ENCODE results near the gene NR2E1. TPM values are rescaled to one million over a fixed set of nuclear protein-coding genes. Genes with fewer than 3 reads are reported as not detected.

The NR2E1 gene
- total and polyA plus RNA-seq, 2 of the 13 experiments (the other 11 are each of a cell fraction or from before 2014, with no cell fraction given), result not detected

DNA sequence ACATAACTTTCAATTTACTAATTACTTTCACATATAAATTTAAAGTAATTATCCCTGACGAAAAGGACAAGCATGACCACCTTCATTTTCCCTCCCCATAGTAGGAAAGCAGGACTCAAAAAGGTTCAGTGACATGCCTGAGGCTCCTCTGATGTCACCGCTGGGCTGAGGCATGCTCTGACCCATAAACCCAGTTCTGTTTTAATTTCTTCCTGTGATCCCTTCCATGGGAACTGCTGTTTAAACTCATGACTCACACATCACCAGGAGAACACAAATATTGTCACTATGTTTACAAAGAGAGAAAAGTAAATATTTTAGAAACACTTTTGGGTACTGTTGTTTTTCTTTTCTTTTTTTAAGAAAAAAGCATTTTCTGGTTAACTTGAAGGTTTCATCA lies 38.0 kb upstream of the NR2E1 start (continued):
- peak; percentile 32; the same call in 1 of the 2 replicates for TF ChIP-seq NCOA2 (CRISPR knock-in tag; IDR thresholded peaks at IDR 0.05)
- TF ChIP-seq SOX5 (CRISPR knock-in tag; IDR thresholded peaks at IDR 0.05; ENCODE audit: borderline replicate concordance), result peak; percentile 83; the same call in 1 of the 2 replicates
- TF ChIP-seq, protein P1, sequence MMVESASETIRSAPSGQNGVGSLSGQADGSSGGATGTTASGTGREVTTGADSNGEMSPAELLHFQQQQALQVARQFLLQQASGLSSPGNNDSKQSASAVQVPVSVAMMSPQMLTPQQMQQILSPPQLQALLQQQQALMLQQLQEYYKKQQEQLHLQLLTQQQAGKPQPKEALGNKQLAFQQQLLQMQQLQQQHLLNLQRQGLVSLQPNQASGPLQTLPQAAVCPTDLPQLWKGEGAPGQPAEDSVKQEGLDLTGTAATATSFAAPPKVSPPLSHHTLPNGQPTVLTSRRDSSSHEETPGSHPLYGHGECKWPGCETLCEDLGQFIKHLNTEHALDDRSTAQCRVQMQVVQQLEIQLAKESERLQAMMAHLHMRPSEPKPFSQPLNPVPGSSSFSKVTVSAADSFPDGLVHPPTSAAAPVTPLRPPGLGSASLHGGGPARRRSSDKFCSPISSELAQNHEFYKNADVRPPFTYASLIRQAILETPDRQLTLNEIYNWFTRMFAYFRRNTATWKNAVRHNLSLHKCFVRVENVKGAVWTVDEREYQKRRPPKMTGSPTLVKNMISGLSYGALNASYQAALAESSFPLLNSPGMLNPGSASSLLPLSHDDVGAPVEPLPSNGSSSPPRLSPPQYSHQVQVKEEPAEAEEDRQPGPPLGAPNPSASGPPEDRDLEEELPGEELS (CRISPR knock-in tag; IDR thresholded peaks at IDR 0.05), result peak; percentile 79
- no peak for TF ChIP-seq NRL (CRISPR knock-in tag; IDR thresholded peaks at IDR 0.05; ENCODE audit: borderline replicate concordance)
- TF ChIP-seq ZNF30 (CRISPR knock-in tag; IDR thresholded peaks at IDR 0.05), result no peak
- peak; percentile 70; the same call in 1 of the 2 replicates for TF ChIP-seq SMAD3 (CRISPR knock-in tag; IDR thresholded peaks at IDR 0.05)
- no peak for TF ChIP-seq ZNF761 (CRISPR knock-in tag; conservative IDR thresholded peaks at IDR 0.05)
- no peak for TF ChIP-seq ZMYM3 (CRISPR knock-in tag; IDR thresholded peaks at IDR 0.05)
- TF ChIP-seq ZNF333 (CRISPR knock-in tag; IDR thresholded peaks at IDR 0.05; ENCODE audit: borderline replicate concordance), result no peak
- TF ChIP-seq, protein P2, sequence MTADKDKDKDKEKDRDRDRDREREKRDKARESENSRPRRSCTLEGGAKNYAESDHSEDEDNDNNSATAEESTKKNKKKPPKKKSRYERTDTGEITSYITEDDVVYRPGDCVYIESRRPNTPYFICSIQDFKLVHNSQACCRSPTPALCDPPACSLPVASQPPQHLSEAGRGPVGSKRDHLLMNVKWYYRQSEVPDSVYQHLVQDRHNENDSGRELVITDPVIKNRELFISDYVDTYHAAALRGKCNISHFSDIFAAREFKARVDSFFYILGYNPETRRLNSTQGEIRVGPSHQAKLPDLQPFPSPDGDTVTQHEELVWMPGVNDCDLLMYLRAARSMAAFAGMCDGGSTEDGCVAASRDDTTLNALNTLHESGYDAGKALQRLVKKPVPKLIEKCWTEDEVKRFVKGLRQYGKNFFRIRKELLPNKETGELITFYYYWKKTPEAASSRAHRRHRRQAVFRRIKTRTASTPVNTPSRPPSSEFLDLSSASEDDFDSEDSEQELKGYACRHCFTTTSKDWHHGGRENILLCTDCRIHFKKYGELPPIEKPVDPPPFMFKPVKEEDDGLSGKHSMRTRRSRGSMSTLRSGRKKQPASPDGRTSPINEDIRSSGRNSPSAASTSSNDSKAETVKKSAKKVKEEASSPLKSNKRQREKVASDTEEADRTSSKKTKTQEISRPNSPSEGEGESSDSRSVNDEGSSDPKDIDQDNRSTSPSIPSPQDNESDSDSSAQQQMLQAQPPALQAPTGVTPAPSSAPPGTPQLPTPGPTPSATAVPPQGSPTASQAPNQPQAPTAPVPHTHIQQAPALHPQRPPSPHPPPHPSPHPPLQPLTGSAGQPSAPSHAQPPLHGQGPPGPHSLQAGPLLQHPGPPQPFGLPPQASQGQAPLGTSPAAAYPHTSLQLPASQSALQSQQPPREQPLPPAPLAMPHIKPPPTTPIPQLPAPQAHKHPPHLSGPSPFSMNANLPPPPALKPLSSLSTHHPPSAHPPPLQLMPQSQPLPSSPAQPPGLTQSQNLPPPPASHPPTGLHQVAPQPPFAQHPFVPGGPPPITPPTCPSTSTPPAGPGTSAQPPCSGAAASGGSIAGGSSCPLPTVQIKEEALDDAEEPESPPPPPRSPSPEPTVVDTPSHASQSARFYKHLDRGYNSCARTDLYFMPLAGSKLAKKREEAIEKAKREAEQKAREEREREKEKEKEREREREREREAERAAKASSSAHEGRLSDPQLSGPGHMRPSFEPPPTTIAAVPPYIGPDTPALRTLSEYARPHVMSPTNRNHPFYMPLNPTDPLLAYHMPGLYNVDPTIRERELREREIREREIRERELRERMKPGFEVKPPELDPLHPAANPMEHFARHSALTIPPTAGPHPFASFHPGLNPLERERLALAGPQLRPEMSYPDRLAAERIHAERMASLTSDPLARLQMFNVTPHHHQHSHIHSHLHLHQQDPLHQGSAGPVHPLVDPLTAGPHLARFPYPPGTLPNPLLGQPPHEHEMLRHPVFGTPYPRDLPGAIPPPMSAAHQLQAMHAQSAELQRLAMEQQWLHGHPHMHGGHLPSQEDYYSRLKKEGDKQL (CRISPR knock-in tag; IDR thresholded peaks at IDR 0.05; ENCODE audit: low read depth), result 0 out of 2 replicates have a peak, but pooled peaks have one; percentile 61
- TF ChIP-seq TBX3 (IDR thresholded peaks at IDR 0.05; ENCODE audit: borderline replicate concordance), result peak; percentile 71; the same call in 1 of the 2 replicates
- peak; percentile 91 for TF ChIP-seq ZBTB21 (CRISPR knock-in tag; IDR thresholded peaks at IDR 0.05)
- TF ChIP-seq, protein P3, sequence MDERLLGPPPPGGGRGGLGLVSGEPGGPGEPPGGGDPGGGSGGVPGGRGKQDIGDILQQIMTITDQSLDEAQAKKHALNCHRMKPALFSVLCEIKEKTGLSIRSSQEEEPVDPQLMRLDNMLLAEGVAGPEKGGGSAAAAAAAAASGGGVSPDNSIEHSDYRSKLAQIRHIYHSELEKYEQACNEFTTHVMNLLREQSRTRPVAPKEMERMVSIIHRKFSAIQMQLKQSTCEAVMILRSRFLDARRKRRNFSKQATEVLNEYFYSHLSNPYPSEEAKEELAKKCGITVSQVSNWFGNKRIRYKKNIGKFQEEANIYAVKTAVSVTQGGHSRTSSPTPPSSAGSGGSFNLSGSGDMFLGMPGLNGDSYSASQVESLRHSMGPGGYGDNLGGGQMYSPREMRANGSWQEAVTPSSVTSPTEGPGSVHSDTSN (CRISPR knock-in tag; IDR thresholded peaks at IDR 0.05), result no peak
- peak; percentile 73 for TF ChIP-seq TCF7 (IDR thresholded peaks at IDR 0.05; ENCODE audit: low read depth)
- no peak for TF ChIP-seq ZFP1 (CRISPR knock-in tag; IDR thresholded peaks at IDR 0.05)
- TF ChIP-seq FOXA1 (IDR thresholded peaks at IDR 0.05), result peak; percentile 48; the same call in 1 of the 2 replicates
- TF ChIP-seq FOXA1 (CRISPR knock-in tag; IDR thresholded peaks at IDR 0.05), result 0 out of 2 replicates have a peak, but pooled peaks have one; percentile 23
- TF ChIP-seq SOX6 (IDR thresholded peaks at IDR 0.05), result no peak
- peak; percentile 79; the same call in 1 of the 2 replicates for TF ChIP-seq SOX6 (CRISPR knock-in tag; IDR thresholded peaks at IDR 0.05)
- TF ChIP-seq, protein P4, sequence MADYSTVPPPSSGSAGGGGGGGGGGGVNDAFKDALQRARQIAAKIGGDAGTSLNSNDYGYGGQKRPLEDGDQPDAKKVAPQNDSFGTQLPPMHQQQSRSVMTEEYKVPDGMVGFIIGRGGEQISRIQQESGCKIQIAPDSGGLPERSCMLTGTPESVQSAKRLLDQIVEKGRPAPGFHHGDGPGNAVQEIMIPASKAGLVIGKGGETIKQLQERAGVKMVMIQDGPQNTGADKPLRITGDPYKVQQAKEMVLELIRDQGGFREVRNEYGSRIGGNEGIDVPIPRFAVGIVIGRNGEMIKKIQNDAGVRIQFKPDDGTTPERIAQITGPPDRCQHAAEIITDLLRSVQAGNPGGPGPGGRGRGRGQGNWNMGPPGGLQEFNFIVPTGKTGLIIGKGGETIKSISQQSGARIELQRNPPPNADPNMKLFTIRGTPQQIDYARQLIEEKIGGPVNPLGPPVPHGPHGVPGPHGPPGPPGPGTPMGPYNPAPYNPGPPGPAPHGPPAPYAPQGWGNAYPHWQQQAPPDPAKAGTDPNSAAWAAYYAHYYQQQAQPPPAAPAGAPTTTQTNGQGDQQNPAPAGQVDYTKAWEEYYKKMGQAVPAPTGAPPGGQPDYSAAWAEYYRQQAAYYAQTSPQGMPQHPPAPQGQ (CRISPR knock-in tag; IDR thresholded peaks at IDR 0.05; ENCODE audit: borderline replicate concordance), result no peak
- peak; percentile 95 for TF ChIP-seq FOXA3 (CRISPR knock-in tag; IDR thresholded peaks at IDR 0.05)
